SH-SY5Y (cell line): Measurements from ENCODE around the gene CIROP.

Experiments
- GATA2 ChIP-seq: IDR thresholded peaks from 2 replicates; pipeline ENCODE4 v1.6.1; 2011; ENCODE audit warnings: mild to moderate bottlenecking, low read depth, low read length
- GATA3 ChIP-seq: IDR thresholded peaks from 2 replicates; pipeline ENCODE4 v1.6.1; 2011; ENCODE audit warnings: low read depth, mild to moderate bottlenecking, low read length, moderate library complexity

GRCh38 chr14:23104070-23104590, 659 bp downstream of the CIROP start:
- no peak for TF ChIP-seq GATA2
- TF ChIP-seq GATA3: no peak
